Fibroblast of the aortic adventitia (primary cell): ENCODE results near the gene RNF169. TPM values are rescaled to one million over a fixed set of nuclear protein-coding genes. Genes with fewer than 3 reads are reported as not detected.
"Not testable (repeated sequence)": the region's sequence is repeated elsewhere in the genome, so short reads cannot be mapped to it uniquely, and the experiment has no call there.

ENCODE experiments used
- DNase-seq: peaks from one replicate; pipeline ENCODE4 v3.0.0-alpha.2; 2010; ENCODE audit warnings: low read depth
- H3K4me3 ChIP-seq: 2 replicates; pipeline ENCODE4 v1.5.1; 2011; ENCODE audit warnings: low read depth, mild to moderate bottlenecking, control low read depth, low read length, moderate library complexity
- total RNA-seq: library from RNA; depleted of rRNA; stranded (reverse); fragments of >200 nt; gene quantifications from 2 replicates; pipeline ENCODE4 v1.2.3, GENCODE V29; 2012; ENCODE audit warnings: low replicate concordance
- TF ChIP-seq, protein P1 (sequence below): IDR thresholded peaks from 2 replicates; pipeline ENCODE4 v1.5.1; 2011; ENCODE audit warnings: mild to moderate bottlenecking, low read length, control low read depth, inconsistent platforms; ENCODE audit not compliant: insufficient read depth

Gene RNF169
- total RNA-seq, 1 donor: 28.5 TPM

DNA sequence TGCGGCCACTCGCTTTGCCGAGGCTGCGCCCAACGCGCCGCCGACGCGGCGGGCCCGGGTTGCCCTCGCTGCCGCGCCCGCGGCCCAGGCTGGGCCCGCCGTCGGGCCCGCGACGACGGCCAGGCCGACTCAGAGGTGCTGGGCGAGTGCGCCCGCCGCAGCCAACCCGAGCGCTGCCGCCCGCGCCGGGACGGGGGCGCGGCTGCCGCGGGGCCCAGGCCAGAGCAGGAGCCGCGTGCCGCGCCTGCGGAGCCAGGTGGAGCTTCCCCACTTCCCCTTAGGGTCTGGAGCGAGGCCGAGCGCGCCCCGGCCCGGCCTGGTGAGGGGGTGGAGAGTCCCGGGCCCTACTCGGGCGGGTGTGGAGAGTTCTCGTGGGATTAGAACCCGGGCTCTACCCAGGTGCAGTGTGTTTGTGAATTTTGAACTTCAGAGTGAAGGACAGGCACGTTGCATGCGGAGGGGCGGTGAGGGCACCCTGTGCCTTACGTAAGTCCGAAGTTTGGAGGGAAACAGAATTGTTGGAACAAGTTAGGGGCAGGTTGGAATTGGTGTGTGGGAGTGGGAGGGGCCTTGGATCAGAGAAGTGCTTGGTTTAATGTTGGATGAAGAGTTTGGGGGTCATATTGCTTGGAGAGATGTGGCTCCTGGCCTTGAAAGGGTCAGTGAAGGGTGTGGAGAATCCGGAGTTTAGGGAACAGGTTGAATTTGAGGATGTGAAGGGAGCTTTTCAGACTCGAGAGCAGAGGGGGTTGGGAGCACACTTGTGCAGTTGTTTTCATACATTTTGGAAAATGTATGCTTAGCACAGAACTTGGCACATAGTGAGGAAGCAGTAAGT, 697 bp downstream of the RNF169 start:
- peak; percentile 41 for DNase-seq
- H3K4me3 ChIP-seq: peak overlapping the region; percentile 86
- TF ChIP-seq, protein P1, sequence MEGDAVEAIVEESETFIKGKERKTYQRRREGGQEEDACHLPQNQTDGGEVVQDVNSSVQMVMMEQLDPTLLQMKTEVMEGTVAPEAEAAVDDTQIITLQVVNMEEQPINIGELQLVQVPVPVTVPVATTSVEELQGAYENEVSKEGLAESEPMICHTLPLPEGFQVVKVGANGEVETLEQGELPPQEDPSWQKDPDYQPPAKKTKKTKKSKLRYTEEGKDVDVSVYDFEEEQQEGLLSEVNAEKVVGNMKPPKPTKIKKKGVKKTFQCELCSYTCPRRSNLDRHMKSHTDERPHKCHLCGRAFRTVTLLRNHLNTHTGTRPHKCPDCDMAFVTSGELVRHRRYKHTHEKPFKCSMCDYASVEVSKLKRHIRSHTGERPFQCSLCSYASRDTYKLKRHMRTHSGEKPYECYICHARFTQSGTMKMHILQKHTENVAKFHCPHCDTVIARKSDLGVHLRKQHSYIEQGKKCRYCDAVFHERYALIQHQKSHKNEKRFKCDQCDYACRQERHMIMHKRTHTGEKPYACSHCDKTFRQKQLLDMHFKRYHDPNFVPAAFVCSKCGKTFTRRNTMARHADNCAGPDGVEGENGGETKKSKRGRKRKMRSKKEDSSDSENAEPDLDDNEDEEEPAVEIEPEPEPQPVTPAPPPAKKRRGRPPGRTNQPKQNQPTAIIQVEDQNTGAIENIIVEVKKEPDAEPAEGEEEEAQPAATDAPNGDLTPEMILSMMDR: no peak

DNA sequence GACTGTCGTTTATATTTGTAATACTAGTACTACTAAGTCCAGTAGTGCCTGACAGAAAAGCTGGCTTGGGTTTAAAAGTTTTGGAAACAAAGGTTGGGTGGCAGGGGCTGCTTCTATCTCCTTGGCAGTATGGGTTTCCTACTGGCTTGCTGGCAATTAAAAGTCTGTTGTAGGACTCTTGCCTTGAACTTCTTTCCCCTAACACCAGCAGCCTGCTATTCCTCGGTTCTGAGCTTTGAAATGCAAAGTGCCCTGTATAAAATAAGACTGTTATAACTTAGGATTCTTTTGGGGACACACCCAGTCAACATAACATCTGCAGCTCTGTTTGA, 1.3 kb downstream of the RNF169 start:
- no peak for DNase-seq
- TF ChIP-seq, protein P1: no peak
- peak overlapping the region; percentile 86 for H3K4me3 ChIP-seq

DNA sequence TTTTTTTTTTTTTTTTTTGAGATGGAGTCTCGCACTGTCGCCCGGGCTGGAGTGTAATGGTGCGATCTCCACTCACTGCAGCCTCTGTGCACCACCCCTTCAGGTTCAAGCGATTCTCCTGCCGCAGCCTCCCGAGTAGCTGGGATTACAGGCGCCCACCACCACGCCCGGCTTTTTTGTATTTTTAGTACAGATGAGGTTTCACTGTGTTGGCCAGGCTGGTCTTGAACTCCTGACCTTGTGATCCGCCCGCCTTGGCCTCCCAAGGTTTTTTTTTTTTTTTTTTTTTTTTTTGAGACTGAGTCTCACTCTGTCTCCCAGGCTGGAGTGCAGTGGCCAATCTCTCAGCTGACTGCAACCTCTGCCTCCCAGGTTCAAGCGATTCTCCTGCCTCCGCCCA, 1.9 kb downstream of the RNF169 start:
- not testable (repeated sequence) for DNase-seq, H3K4me3 ChIP-seq

DNA sequence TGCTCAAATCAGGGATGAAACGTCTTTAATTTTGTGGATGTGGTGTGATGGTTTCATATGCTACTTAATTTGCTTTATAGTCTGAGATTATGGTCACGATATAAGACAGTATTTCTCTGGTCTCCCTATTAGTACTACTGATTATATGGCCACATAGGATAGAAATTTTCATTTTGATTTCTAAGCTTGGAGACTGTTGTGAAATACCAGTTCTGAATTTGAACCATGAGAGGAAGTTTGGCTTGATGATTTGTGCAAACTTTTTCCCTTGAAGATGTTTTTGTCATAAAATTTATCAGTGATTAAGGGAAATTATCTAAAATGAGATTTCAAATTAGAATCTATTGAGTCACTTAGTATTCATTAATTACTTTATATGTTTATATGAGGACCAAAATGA, 2.7 kb downstream of the RNF169 start:
- DNase-seq: no peak
- H3K4me3 ChIP-seq: no peak overlapping the region
- TF ChIP-seq, protein P1: no peak

DNA sequence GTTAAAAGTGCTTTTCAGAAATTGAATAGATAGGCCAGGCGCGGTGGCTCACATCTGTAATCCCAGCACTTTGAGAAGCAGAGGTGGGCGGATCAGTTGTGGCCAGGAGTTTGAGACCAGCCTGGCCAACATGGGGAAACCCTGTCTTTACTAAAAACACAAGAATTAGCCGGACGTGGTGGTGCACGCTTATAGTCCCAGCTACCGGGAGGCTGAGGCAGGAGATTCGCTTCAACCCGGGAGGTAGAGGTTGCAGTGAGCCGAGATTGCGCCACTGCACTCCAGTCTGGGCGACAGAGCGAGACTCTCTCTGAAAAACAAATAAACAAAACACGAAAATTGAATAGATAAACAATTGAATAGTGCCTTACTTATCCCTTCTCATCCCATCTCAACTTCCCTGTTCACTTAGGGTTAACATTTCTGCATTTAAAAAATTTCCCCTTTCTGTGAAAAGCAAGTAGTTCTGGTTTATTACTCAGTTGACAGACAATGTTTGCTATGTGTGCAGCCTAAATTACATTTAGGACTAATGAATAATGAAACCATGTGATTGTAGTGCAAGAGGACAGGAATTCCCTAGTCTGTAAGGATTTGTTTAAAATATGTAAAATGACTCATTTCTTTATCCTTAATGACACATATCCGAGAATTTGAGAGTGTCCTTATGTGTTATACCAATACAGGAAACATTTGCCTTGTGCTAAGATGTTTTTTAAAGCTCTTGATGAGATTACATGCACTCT, 6.0 kb downstream of the RNF169 start:
- TF ChIP-seq, protein P1: no peak
- peak; percentile 85 for DNase-seq
- H3K4me3 ChIP-seq: peak overlapping the region; percentile 23

DNA sequence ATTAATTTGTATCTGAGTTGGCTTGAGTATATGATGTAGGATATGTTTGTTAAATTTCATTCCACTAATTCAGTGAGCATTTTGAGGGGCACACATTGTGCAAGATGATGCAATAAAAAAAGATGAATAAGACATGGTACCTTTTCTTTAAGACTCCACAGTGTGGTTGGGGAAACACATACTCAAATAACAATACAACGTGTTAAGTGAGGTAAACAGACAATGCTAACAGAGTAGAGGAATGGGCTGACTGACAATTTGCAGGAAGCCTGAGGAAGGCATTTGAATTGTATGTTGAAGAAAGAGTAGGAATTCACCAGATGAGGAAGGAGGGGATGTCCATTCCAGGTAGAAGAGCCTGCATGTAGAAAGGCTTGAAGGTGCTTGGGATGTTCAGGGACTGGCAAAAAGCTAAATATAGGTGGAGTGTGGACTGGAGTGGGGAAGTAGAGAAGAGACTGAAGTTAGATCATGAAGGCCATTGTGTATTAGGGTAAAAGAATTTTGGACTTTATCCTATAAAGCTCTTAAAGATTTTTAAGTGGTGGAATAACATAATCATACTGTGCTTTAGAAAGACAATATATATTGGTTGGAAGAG, 6.8 kb downstream of the RNF169 start:
- no peak overlapping the region for H3K4me3 ChIP-seq
- TF ChIP-seq, protein P1: no peak
- no peak for DNase-seq

DNA sequence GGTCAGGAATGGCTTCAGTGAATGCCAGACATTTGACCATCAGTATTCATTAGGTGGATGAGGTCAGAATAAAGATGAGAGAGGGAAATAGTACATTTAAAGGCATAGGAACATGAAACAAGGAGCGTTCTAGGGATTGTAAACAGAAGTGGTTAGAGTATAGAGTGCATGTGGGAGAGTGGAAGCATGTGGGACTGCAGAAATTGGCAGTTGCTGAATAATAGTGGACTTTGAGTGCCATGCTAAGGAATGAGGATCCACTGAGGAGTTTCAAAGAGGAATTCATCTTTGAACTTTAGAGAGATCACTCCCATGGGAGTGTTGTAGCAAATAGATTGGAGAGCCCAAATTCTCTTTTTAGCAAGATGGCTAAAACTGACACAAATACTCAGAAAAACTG, 7.9 kb downstream of the RNF169 start:
- no peak for DNase-seq
- TF ChIP-seq, protein P1: no peak
- H3K4me3 ChIP-seq: no peak overlapping the region
